ENCODE data around the gene TSTD1.
A peak's percentile ranks its signal among the peaks of the same experiment; 100 is the strongest.

TSTD1 gene

GRCh38 chr1:161071886-161072371 is 33.2 kb upstream of the TSTD1 start:
- H3K4me3 ChIP-seq (ENCODE audit: low read depth, low read length), result no peak overlapping the region
- TF ChIP-seq CTCF (IDR thresholded peaks at IDR 0.05; ENCODE audit: low read depth, low read length), result peak; percentile 86
- no peaks in the 10 kb centered on the region for H3K27me3 ChIP-seq (ENCODE audit: insufficient read depth, low read depth, severe bottlenecking)
- peak; percentile 84 for DNase-seq
- no peak overlapping the region for H3K27ac ChIP-seq
- no peaks in the 10 kb centered on the region for H3K36me3 ChIP-seq
- no peaks in the 10 kb centered on the region for H3K9me3 ChIP-seq (ENCODE audit: severe bottlenecking)

- no peaks in the 10 kb centered on the region for H3K36me3 ChIP-seq
- no peak overlapping the region for H3K4me3 ChIP-seq (ENCODE audit: low read depth, low read length)
- no peaks in the 10 kb centered on the region for H3K27me3 ChIP-seq (ENCODE audit: insufficient read depth, low read depth, severe bottlenecking)
- no peak for TF ChIP-seq CTCF (IDR thresholded peaks at IDR 0.05; ENCODE audit: low read depth, low read length)
- no peak overlapping the region for H3K27ac ChIP-seq
- no peak for DNase-seq
- H3K9me3 ChIP-seq (ENCODE audit: severe bottlenecking), result no peaks in the 10 kb centered on the region
These were observed 32.0 kb upstream of the TSTD1 start for GRCh38 chr1:161070761-161071160.

- Histone ChIP-seq H3K4me3 (ENCODE audit: low read depth, low read length) (no peak within 1 kb of the TSS), H3K27ac (no peak within 1 kb of the TSS)
- DNase-seq, result no peak
These were observed 31.0 kb upstream of the TSTD1 start, which contains the start of gene ARHGAP30 for GRCh38 chr1:161069731-161070270. Gene ARHGAP30, minus strand, starts transcription at chr1:161069891. Its CDS starts 267 bp downstream, at chr1:161069624.

GRCh38 chr1:161069241-161069640 is 30.5 kb upstream of the TSTD1 start:
- Histone ChIP-seq H3K27ac (no peak overlapping the region), H3K36me3 (no peaks in the 10 kb centered on the region), H3K27me3 (ENCODE audit: insufficient read depth, low read depth, severe bottlenecking) (no peaks in the 10 kb centered on the region), H3K4me3 (ENCODE audit: low read depth, low read length) (no peak overlapping the region), H3K9me3 (ENCODE audit: severe bottlenecking) (no peaks in the 10 kb centered on the region)
- TF ChIP-seq CTCF (IDR thresholded peaks at IDR 0.05; ENCODE audit: low read depth, low read length), result no peak
- DNase-seq, result no peak

More at GRCh38 chr1:161069731-161070270, 31.0 kb upstream of the TSTD1 start, which contains the start of gene ARHGAP30:
- no peaks in the 10 kb centered on the region for H3K27me3 ChIP-seq (ENCODE audit: insufficient read depth, low read depth, severe bottlenecking)
- no peak for TF ChIP-seq CTCF (IDR thresholded peaks at IDR 0.05; ENCODE audit: low read depth, low read length)
- no peaks in the 10 kb centered on the region for H3K9me3 ChIP-seq (ENCODE audit: severe bottlenecking)
- H3K36me3 ChIP-seq, result no peaks in the 10 kb centered on the region

GRCh38 chr1:161068306-161069234 is 29.8 kb upstream of the TSTD1 start:
- H3K9me3 ChIP-seq (ENCODE audit: severe bottlenecking), result no peaks in the 10 kb centered on the region
- H3K27me3 ChIP-seq (ENCODE audit: insufficient read depth, low read depth, severe bottlenecking), result no peaks in the 10 kb centered on the region
- H3K27ac ChIP-seq, result no peak overlapping the region
- no peaks in the 10 kb centered on the region for H3K36me3 ChIP-seq
- no peak for DNase-seq
- no peak for TF ChIP-seq CTCF (IDR thresholded peaks at IDR 0.05; ENCODE audit: low read depth, low read length)
- no peak overlapping the region for H3K4me3 ChIP-seq (ENCODE audit: low read depth, low read length)
